SK-N-MC (cell line): ENCODE results near the gene DMWD.

Experiments
- EZH2 ChIP-seq: fragments of 200-600 bp; sonication (generic); IDR thresholded peaks from one replicate; pipeline ENCODE4 v1.6.1; 2017; ENCODE audit warnings: antibody characterized with exemption
- FOXP2 ChIP-seq: optimal IDR thresholded peaks from 2 replicates; pipeline ENCODE3; 2011; ENCODE audit warnings: mild to moderate bottlenecking, moderate library complexity; ENCODE audit not compliant: insufficient read depth; ENCODE audit errors: extremely low read length, control extremely low read depth
- POLR2AphosphoS5 ChIP-seq: IDR thresholded peaks from 2 replicates; pipeline ENCODE4 v1.6.1; 2012; ENCODE audit warnings: mild to moderate bottlenecking, low read depth, low read length, borderline replicate concordance

DNA sequence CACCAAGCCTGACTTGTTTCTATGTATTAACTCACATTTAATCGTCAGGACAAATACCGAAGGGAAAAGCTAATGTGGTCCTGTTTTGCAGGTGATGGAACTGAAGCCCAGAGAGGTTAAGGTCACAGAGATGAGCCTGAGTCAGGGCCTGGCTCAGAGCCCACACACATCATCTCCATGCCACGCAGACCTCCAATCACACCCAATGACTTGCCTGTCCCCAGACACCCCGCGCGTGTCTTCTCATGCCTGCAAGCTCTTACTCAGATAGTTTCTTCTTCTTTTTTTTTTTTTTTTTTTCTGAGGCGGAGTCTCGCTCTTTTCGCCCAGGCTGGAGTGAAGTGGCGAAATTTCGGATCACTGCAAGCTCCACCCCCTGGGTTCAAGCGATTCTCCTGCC is 40.0 kb downstream of the DMWD start:
- TF ChIP-seq POLR2AphosphoS5 (no peak), EZH2 (no peak), FOXP2 (no peak)
